T-helper 2 cell treated with Interferon-gamma antibody and Interleukin-4, amounts not matched to agents 5 μg/mL and 100 μg/mL, for 36 hours (primary cell): Measurements from ENCODE around the gene CA6.
A peak's percentile ranks its signal among the peaks of the same experiment; 100 is the strongest.

Source experiments
- DNase-seq: peaks from one replicate; pipeline ENCODE4 v3.0.0; 2021; ENCODE audit warnings: low spot score
- H3K27ac Mint-ChIP-seq: one replicate; pipeline ENCODE4 v1.8.0; 2021; ENCODE audit warnings: mild to moderate bottlenecking, mixed read lengths
- H3K27me3 Mint-ChIP-seq: one replicate; pipeline ENCODE4 v1.8.0; 2021; ENCODE audit warnings: low read depth, mixed read lengths
- H3K36me3 Mint-ChIP-seq: one replicate; pipeline ENCODE4 v1.8.0; 2021; ENCODE audit warnings: low read depth, mixed read lengths
- H3K4me1 Mint-ChIP-seq: one replicate; pipeline ENCODE4 v1.8.0; 2021; ENCODE audit warnings: low read depth, mixed read lengths
- H3K4me3 Mint-ChIP-seq: one replicate; pipeline ENCODE4 v1.8.0; 2022; ENCODE audit warnings: mild to moderate bottlenecking, moderate library complexity, mixed read lengths
- H3K9me3 Mint-ChIP-seq: one replicate; pipeline ENCODE4 v1.8.0; 2021; ENCODE audit warnings: mixed read lengths

Gene CA6

GRCh38 chr1:8939362-8939995 is 6.2 kb upstream of the CA6 start:
- DNase-seq, result no peak
- peak overlapping the region; percentile 74 for H3K27ac Mint-ChIP-seq
- no peak overlapping the region for H3K4me3 Mint-ChIP-seq

GRCh38 chr1:8941906-8942305 is 3.8 kb upstream of the CA6 start:
- Mint-ChIP-seq H3K36me3 (peaks cover 7% of the 10 kb centered on the region), H3K27me3 (no peaks in the 10 kb centered on the region), H3K9me3 (no peaks in the 10 kb centered on the region), H3K4me3 (no peak overlapping the region), H3K4me1 (peaks cover 75% of the 10 kb centered on the region), H3K27ac (peak overlapping the region; percentile 58)
- no peak for DNase-seq

More at GRCh38 chr1:8939362-8939995, 6.2 kb upstream of the CA6 start:
- Mint-ChIP-seq H3K9me3 (no peaks in the 10 kb centered on the region), H3K4me1 (peaks cover 53% of the 10 kb centered on the region), H3K27me3 (no peaks in the 10 kb centered on the region), H3K36me3 (peaks cover 7% of the 10 kb centered on the region)

GRCh38 chr1:8943498-8944405 is 1.9 kb upstream of the CA6 start:
- peaks cover 10% of the 10 kb centered on the region for H3K36me3 Mint-ChIP-seq
- H3K4me3 Mint-ChIP-seq, result no peak overlapping the region

GRCh38 chr1:8947127-8947691 is 1.5 kb downstream of the CA6 start:
- peak overlapping the region; percentile 96 for H3K27ac Mint-ChIP-seq
- no peaks in the 10 kb centered on the region for H3K9me3 Mint-ChIP-seq
- no peak for DNase-seq
- peaks cover 55% of the 10 kb centered on the region for H3K4me1 Mint-ChIP-seq
- H3K27me3 Mint-ChIP-seq, result no peaks in the 10 kb centered on the region
- peaks cover 5% of the 10 kb centered on the region for H3K36me3 Mint-ChIP-seq
- peak overlapping the region; percentile 66 for H3K4me3 Mint-ChIP-seq

More at GRCh38 chr1:8943498-8944405, 1.9 kb upstream of the CA6 start:
- Mint-ChIP-seq H3K9me3 (no peaks in the 10 kb centered on the region), H3K27me3 (no peaks in the 10 kb centered on the region), H3K27ac (peak overlapping the region; percentile 70), H3K4me1 (peaks cover 74% of the 10 kb centered on the region)
- no peak for DNase-seq

- H3K27ac Mint-ChIP-seq, result peak overlapping the region; percentile 20
- no peak for DNase-seq
These were observed 4.6 kb downstream of the CA6 start for GRCh38 chr1:8950309-8950708.

GRCh38 chr1:8951231-8951630 is 5.6 kb downstream of the CA6 start:
- no peak overlapping the region for H3K4me3 Mint-ChIP-seq
- peaks cover 8% of the 10 kb centered on the region for H3K36me3 Mint-ChIP-seq
- H3K27ac Mint-ChIP-seq, result no peak overlapping the region
- DNase-seq, result no peak
- no peaks in the 10 kb centered on the region for H3K27me3 Mint-ChIP-seq
- peaks cover 29% of the 10 kb centered on the region for H3K4me1 Mint-ChIP-seq
- no peaks in the 10 kb centered on the region for H3K9me3 Mint-ChIP-seq

More at GRCh38 chr1:8950309-8950708, 4.6 kb downstream of the CA6 start:
- Mint-ChIP-seq H3K9me3 (no peaks in the 10 kb centered on the region), H3K4me1 (peaks cover 36% of the 10 kb centered on the region), H3K36me3 (peaks cover 5% of the 10 kb centered on the region), H3K4me3 (no peak overlapping the region), H3K27me3 (no peaks in the 10 kb centered on the region)

GRCh38 chr1:8955406-8955805 is 9.7 kb downstream of the CA6 start:
- Mint-ChIP-seq H3K4me3 (no peak overlapping the region), H3K27ac (no peak overlapping the region), H3K4me1 (peaks cover 20% of the 10 kb centered on the region), H3K36me3 (peaks cover 20% of the 10 kb centered on the region), H3K9me3 (peaks cover 10% of the 10 kb centered on the region), H3K27me3 (no peaks in the 10 kb centered on the region)
- DNase-seq, result no peak

- Mint-ChIP-seq H3K4me1 (peaks cover 21% of the 10 kb centered on the region), H3K4me3 (no peak overlapping the region), H3K9me3 (peaks cover 14% of the 10 kb centered on the region), H3K27me3 (no peaks in the 10 kb centered on the region), H3K36me3 (peaks cover 29% of the 10 kb centered on the region), H3K27ac (no peak overlapping the region)
- no peak for DNase-seq
These were observed 11.0 kb downstream of the CA6 start for GRCh38 chr1:8956461-8957349.

GRCh38 chr1:8962812-8963530 is 17.3 kb downstream of the CA6 start:
- peak; percentile 38 for DNase-seq
- Mint-ChIP-seq H3K27me3 (no peaks in the 10 kb centered on the region), H3K36me3 (peaks cover 60% of the 10 kb centered on the region), H3K9me3 (peaks cover 14% of the 10 kb centered on the region), H3K4me1 (peaks cover 54% of the 10 kb centered on the region), H3K27ac (peak overlapping the region; percentile 33), H3K4me3 (peak overlapping the region; percentile 31)

- Mint-ChIP-seq H3K27ac (peak overlapping the region; percentile 71), H3K4me3 (peak overlapping the region; percentile 49), H3K27me3 (no peaks in the 10 kb centered on the region), H3K9me3 (peaks cover 10% of the 10 kb centered on the region), H3K36me3 (peaks cover 58% of the 10 kb centered on the region), H3K4me1 (peaks cover 51% of the 10 kb centered on the region)
- DNase-seq, result no peak
These were observed 18.3 kb downstream of the CA6 start for GRCh38 chr1:8963963-8964362.

GRCh38 chr1:8965121-8965820 is 19.6 kb downstream of the CA6 start:
- H3K36me3 Mint-ChIP-seq, result peaks cover 62% of the 10 kb centered on the region
- no peak for DNase-seq
- H3K4me1 Mint-ChIP-seq, result peaks cover 54% of the 10 kb centered on the region
- peak overlapping the region; percentile 31 for H3K4me3 Mint-ChIP-seq
- H3K27me3 Mint-ChIP-seq, result no peaks in the 10 kb centered on the region
- H3K9me3 Mint-ChIP-seq, result peaks cover 5% of the 10 kb centered on the region
- H3K27ac Mint-ChIP-seq, result peak overlapping the region; percentile 73

GRCh38 chr1:8966606-8967005 is 20.9 kb downstream of the CA6 start:
- Mint-ChIP-seq H3K9me3 (no peaks in the 10 kb centered on the region), H3K27me3 (no peaks in the 10 kb centered on the region), H3K4me1 (peaks cover 56% of the 10 kb centered on the region), H3K4me3 (peak overlapping the region; percentile 62), H3K27ac (peak overlapping the region; percentile 19), H3K36me3 (peaks cover 55% of the 10 kb centered on the region)
- no peak for DNase-seq
